Activated T-cell treated with anti-CD3 and anti-CD28 coated beads for 24 hours (primary cell): ENCODE data around the gene TRPM3.

Source experiments
- DNase-seq: peaks from one replicate; pipeline ENCODE4 v3.0.0-alpha.2; 2020; ENCODE audit warnings: low read depth

The TRPM3 gene

DNA sequence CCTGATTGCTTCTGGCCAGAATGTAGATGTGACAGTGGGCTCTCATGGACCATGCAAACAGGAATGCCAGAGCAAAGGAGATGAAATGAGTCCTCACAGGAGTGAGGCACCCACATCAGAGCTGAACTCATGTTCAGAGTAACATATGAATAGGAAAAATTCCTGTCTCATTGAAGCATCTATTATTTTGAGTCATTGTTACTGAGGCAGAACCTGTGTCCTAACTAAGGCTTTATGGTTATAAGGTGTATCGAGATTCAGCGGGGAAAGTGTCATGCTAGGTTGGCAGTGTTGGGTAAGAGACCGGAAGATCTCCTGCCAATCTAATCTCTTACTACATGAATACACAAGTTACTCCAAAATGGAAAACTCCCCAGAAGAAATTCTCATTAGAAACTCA is 304.1 kb downstream of the TRPM3 start:
- no peak for DNase-seq

- DNase-seq = no peak
Observed at GRCh38 chr9:70816891-70817290, 304.5 kb downstream of the TRPM3 start.

DNA sequence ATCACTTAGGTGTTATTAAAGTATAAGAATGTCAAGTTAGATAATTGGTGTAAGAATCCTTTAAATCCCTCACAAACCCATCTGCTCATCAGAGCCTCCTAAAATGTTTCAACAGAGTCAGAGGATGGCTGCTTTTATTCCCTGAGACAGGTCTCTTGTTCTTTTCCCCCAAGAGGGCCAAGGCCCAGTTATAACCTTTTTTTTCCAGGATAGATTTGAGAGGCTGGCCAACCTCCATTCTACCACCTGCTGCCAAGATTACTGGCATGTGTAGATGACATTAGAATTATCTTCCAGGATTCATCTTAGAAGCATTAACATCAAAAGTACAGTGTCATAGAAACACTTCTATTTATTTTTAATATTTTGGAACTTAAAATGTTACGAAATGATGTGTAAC is 305.1 kb downstream of the TRPM3 start:
- no peak for DNase-seq

DNA sequence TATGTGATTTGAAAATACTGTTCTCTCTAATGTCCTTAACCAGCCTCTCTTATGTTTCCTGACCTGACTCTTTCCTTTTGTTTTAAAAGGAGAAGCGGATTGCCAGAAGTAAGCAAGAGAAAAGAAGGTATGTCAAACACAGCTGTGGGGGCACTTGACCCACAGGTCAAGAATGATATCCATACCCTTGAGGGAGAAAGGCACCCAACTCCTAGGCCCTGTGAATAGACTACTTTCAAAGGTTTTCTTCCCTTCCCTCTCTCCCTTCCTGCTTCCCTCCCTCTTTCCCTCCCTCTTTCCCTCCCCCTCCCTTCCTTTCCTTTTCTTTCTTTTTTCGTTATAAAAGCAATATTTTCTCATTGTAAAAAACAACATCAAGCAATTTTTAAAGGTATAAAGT is 306.8 kb downstream of the TRPM3 start:
- no peak for DNase-seq

GRCh38 chr9:70813141-70813540 is 308.3 kb downstream of the TRPM3 start:
- no peak for DNase-seq

GRCh38 chr9:70811638-70812037 is 309.8 kb downstream of the TRPM3 start:
- no peak for DNase-seq

DNA sequence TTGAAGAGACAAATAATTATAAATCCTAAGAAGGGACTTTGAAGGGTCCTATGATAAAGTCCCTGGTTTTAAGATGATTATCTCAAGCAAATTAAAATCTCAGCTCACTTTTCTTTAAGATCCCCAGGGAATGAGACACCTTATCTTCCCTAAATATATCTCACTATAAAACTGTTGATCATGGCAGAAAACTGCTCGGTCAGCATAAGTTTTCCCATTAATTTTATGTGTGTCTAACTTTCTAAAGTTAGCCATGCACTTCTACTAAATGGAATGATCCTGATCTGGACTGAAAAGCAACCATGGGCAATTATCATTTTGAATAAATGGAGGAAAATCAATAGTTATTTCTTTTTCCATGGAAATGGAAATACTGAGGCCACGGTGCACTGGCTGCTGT is 314.5 kb downstream of the TRPM3 start:
- no peak for DNase-seq

DNA sequence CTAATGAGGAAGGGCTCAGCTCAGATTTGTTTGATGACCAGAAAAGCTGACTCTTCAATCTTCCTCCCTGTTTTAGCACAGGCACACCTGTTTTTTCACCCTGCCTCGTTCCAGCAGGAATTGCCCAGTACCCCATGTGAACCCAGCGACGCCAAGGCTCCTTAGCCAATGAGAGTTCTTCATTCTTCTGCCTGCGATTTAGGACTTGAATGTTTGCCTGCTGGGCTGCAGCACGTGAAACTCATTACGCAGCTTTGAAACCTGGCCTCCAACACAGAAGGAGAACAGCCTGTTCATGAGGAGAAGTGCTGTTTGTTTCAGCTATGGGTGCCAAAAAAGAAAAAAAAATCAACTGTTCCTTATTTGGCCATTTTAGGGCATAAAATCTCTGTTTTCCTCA is 315.5 kb downstream of the TRPM3 start:
- DNase-seq = no peak

DNA sequence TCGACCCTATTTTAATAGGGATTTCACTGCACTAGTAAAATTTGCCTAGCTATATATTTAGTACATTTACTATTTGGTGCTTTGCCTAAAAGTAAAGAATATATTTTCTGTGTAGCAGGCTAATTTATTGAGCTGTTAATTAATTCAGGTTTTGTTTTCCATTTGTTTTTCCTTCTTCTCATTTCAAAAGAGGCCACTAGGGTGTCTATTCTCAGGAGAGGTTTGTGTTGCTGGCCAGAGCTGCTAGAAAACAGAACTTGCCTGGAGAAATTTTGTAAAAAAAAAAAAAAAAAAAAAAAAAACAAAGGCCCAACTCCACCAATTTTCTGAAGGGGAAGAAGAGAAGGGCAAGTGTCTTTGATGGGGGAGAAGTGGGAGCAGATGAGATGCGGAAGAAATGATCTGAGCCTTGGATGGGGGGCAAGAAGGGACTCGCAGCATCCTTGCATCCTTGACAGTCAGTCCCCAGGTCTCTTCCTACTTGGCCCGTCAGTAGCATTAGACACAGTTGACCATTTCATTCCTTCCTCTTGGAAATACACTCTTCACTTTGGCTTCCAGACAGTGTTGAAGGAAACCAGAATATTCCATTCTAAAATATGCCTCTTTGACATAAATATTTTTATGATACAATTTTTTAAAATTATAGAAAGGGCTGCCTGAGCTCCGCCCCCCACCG is 318.5 kb downstream of the TRPM3 start:
- no peak for DNase-seq

DNA sequence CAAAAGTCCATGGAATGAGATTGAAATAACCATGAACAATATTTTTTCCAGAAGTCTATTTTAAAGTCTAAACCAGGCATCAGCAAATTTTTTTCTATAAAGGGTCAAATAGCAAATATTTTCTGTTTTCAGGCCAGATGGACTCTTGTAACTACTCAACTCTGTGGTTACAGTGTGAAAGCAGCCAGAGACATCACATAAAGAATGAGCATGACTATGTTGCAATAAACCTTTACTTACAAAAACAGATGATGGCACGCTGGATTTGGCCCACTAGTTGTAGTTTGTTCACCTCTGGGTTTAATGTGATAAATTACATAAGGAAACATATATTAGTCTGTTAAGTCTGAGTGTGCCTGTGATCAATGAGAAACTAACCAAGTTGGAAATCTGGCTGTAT is 319.2 kb downstream of the TRPM3 start:
- no peak for DNase-seq

DNA sequence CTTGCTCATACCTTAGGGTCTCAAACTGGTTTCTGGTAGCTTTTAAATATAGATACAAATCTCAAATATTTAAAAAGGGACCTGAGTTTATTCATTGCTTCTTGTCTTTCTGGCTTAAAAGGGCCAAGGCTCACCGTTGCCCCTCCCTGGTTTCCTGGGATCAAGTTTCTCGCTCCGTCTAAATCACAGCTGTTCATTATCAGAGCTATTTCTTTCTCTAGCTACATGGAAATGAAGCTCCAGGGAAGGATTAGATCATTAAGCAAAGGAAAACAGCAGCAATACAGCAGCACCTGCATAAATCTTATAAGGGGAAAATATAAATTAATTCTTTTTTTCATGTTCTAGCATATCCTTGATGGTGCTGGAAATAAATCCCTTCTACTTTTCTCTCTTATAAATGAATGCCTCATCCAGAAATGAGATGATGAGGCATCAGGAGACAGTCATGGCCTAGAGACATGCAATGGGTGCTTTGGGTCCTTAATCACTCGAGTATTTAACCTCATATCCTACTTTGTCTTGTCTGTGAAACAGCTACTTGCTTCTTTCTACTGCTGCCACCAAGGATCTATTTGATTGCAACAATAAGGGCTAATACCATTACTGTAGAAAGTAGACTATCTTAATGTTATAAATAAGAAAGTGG is 320.1 kb downstream of the TRPM3 start:
- DNase-seq = no peak

- no peak for DNase-seq
Observed at GRCh38 chr9:70798018-70798417, 323.4 kb downstream of the TRPM3 start.

GRCh38 chr9:70795841-70796240 is 325.6 kb downstream of the TRPM3 start:
- DNase-seq = no peak

- no peak for DNase-seq
Observed at GRCh38 chr9:70792796-70793195, 328.6 kb downstream of the TRPM3 start.

GRCh38 chr9:70791936-70792335 is 329.5 kb downstream of the TRPM3 start:
- DNase-seq = no peak

DNA sequence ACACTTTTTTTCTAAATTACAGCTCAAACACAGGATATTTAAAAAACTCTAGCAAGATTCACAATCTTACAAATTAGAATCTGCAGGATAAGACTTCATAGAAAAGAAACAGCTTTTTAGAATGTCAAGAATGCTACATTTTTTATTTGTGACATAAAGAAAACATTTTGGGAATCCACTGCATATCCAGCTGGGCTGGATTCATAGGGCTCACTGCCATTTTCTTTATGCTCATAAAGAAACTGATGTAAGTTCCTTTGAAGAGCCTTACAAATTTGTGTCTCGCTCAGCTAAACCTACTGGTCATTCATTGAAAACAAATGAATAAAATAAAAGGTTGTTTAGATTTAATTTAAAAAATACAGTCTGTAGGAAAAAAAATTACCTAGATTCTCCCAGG is 332.3 kb downstream of the TRPM3 start:
- DNase-seq = no peak

GRCh38 chr9:70784456-70784855 is 337.0 kb downstream of the TRPM3 start:
- DNase-seq = no peak

DNA sequence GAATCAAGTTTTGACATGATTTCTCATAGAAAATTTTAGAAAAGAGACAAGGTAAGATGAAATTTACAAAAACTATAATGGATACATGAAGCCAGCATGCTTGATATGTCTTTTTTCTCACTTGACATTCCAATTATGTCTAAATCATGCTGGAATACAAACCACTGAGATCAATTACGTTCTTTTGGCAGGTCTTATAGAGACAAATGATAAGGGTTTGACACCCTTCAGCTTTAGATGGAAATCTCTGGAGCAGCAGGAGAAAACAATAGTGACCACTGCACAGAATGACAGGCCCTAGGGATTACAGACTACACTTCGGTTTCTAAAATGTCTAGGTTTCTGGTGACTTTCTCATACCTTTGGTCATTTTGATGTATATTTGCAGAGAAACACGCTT is 342.9 kb downstream of the TRPM3 start:
- DNase-seq = no peak

GRCh38 chr9:70773579-70773978 is 347.8 kb downstream of the TRPM3 start:
- no peak for DNase-seq

- DNase-seq = no peak
Observed at GRCh38 chr9:70772601-70773000, 348.8 kb downstream of the TRPM3 start.

DNA sequence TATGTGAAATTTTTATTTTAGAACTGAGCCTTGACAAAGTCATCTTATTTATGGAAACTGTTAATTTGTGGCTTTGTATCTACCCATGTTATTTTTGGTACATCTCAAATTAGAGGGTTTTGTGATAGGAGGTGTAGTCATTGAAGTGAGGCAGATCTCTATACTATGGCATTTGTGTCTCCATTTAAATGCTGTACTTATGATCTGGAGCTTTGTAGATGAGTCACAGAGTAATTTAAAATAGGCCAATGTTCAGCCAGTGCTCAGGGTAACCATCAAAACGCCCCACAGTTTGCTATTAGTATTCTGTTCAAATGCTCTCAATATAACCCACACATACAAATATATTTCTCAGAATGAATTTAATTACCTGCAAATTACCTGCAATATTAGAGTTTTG is 355.5 kb downstream of the TRPM3 start:
- no peak for DNase-seq

- DNase-seq = no peak
Observed at GRCh38 chr9:70761139-70761670, 360.2 kb downstream of the TRPM3 start.

- no peak for DNase-seq
Observed at GRCh38 chr9:70760228-70760627, 361.2 kb downstream of the TRPM3 start.

DNA sequence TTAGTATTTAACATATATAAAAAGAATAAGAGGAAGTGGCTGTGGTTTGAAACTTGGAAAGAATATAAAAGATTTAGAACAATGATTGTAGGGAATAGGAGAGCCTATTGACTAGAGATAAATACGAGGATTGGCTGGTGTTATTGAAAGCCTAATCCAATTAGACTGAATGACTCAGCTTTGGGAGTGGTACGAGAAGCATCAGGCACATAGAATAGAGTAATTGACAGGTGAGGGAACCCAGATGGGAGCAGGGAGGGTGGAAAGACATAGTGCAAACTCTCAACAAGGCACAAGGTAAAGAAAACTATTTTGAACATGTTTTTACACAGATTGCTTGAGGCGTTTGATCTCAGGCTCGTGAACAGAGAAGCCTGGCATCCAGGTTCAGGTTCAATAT is 368.1 kb downstream of the TRPM3 start:
- DNase-seq = no peak
